ENCODE results near the gene CCDC61.

The CCDC61 gene

GRCh38 chr19:46040125-46040524, 44.9 kb downstream of the CCDC61 start:
- DNase-seq (ENCODE audit: low spot score): no peak

GRCh38 chr19:46040952-46041500, 45.8 kb downstream of the CCDC61 start, which contains the start of gene IGFL4:
TSS of gene IGFL4 (minus strand) at chr19:46041002. CDS start at chr19:46040962, 40 bp downstream.
- no peak for DNase-seq (ENCODE audit: low spot score)

- DNase-seq (ENCODE audit: low spot score): no peak
These were observed 47.1 kb downstream of the CCDC61 start for GRCh38 chr19:46042252-46042883.

- DNase-seq (ENCODE audit: low spot score): no peak
These were observed 48.3 kb downstream of the CCDC61 start for GRCh38 chr19:46043519-46043918.

GRCh38 chr19:46049597-46049996, 54.3 kb downstream of the CCDC61 start:
- no peak for DNase-seq (ENCODE audit: low spot score)

GRCh38 chr19:46052896-46053295, 57.6 kb downstream of the CCDC61 start:
- DNase-seq (ENCODE audit: low spot score): no peak

GRCh38 chr19:46056536-46056935, 61.3 kb downstream of the CCDC61 start:
- DNase-seq (ENCODE audit: low spot score): no peak

- DNase-seq (ENCODE audit: low spot score): no peak
These were observed 63.5 kb downstream of the CCDC61 start for GRCh38 chr19:46058778-46059177.

GRCh38 chr19:46060012-46060411, 64.7 kb downstream of the CCDC61 start:
- DNase-seq (ENCODE audit: low spot score): no peak

- DNase-seq (ENCODE audit: low spot score): no peak
These were observed 67.9 kb downstream of the CCDC61 start for GRCh38 chr19:46063201-46063600.

- no peak for DNase-seq (ENCODE audit: low spot score)
These were observed 70.3 kb downstream of the CCDC61 start for GRCh38 chr19:46065486-46066071.

- no peak for DNase-seq (ENCODE audit: low spot score)
These were observed 71.2 kb downstream of the CCDC61 start for GRCh38 chr19:46066471-46066870.

GRCh38 chr19:46067691-46068090, 72.4 kb downstream of the CCDC61 start:
- no peak for DNase-seq (ENCODE audit: low spot score)
